Activated naive CD4-positive, alpha-beta T cell treated with anti-CD3 and anti-CD28 coated beads, Interleukin-2, amount 10 ng/mL, durations not matched to agents 7 days and 5 days (primary cell): Measurements from ENCODE around the gene ERN2.

Experiments used
- CTCF ChIA-PET: fragments of 350-600 bp; sonication (Branson Sonifier 250); formaldehyde crosslinking; loops from one replicate; lab custom pipeline; 2021; ENCODE audit warnings: antibody characterized with exemption; lab: Charles Lee
- DNase-seq: peaks from one replicate; pipeline ENCODE4 v3.0.0-alpha.2; 2020
- H3K27ac Mint-ChIP-seq: one replicate; pipeline ENCODE4 v1.8.0; 2021; ENCODE audit warnings: mild to moderate bottlenecking, moderate library complexity, mixed read lengths
- H3K27me3 Mint-ChIP-seq: one replicate; pipeline ENCODE4 v1.8.0; 2021; ENCODE audit warnings: mild to moderate bottlenecking, mixed read lengths
- H3K36me3 Mint-ChIP-seq: one replicate; pipeline ENCODE4 v1.8.0; 2021; ENCODE audit warnings: mixed read lengths
- H3K4me1 Mint-ChIP-seq: one replicate; pipeline ENCODE4 v1.8.0; 2021; ENCODE audit warnings: mixed read lengths
- H3K4me3 Mint-ChIP-seq: one replicate; pipeline ENCODE4 v1.8.0; 2021; ENCODE audit warnings: mild to moderate bottlenecking, moderate library complexity, mixed read lengths
- H3K9me3 Mint-ChIP-seq: one replicate; pipeline ENCODE4 v1.8.0; 2021; ENCODE audit warnings: mixed read lengths

Gene ERN2

DNA sequence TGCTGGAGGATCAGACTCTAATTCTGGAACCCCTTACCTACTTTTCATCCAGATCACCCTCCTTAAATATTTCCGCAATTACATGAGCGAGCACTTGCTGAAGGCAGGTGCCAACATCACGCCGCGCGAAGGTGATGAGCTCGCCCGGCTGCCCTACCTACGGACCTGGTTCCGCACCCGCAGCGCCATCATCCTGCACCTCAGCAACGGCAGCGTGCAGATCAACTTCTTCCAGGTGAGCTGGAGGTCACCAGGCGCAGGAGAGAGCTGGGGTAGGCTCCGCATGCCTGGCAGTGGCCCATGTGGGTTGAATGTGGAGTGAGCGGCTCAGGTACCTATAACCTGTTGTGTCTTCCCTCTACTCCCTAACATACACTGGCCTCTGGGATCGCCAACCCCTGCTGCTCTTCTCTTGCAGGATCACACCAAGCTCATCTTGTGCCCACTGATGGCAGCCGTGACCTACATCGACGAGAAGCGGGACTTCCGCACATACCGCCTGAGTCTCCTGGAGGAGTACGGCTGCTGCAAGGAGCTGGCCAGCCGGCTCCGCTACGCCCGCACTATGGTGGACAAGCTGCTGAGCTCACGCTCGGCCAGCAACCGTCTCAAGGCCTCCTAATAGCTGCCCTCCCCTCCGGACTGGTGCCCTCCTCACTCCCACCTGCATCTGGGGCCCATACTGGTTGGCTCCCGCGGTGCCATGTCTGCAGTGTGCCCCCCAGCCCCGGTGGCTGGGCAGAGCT is 23.4 kb downstream of the ERN2 start:
- peaks cover 3% of the 10 kb centered on the region for H3K27me3 Mint-ChIP-seq

DNA sequence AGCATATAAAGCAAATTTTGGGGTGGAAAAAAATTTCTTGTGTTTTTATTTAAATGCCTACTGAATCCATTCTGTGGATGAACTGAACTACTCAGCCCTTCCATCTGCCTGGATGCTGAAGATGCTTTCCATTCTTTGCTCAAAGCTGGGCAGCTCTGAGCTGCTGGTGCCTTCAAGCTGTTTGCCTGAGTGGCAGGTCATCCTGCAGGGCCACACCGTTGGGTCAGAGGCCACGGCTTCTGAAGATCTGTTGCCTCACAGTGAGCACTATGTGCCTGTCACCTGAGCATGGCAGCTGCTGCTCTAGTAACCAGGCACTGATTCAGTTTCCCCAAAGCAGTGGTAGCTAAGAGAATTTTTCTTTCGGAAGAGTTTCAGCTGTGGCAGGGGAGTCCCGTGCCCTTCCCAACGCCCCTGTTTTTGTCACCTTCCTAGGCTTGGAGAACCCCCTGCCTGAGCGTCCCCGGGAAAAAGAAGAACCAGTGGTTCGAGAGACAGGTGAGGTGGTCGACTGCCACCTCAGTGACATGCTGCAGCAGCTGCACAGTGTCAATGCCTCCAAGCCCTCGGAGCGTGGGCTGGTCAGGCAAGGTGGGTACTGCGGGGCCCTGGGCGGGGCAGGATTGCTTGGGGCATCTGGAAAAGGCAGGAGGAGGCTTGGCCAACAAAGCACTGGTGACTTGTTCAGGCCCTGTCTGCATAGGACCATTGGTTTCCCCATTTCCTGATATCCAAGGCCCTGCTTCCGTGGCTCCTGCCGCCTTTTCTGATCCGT is 25.8 kb downstream of the ERN2 start:
- CTCF ChIA-PET, result no interaction called here
- no peak overlapping the region for H3K27ac Mint-ChIP-seq
- H3K27me3 Mint-ChIP-seq, result no peaks in the 10 kb centered on the region
- peaks cover 7% of the 10 kb centered on the region for H3K4me1 Mint-ChIP-seq
- no peak overlapping the region for H3K4me3 Mint-ChIP-seq
- peaks cover 64% of the 10 kb centered on the region for H3K36me3 Mint-ChIP-seq
- H3K9me3 Mint-ChIP-seq, result no peaks in the 10 kb centered on the region
- DNase-seq, result no peak

More for the DNA sequence above, 23.4 kb downstream of the ERN2 start:
- no peaks in the 10 kb centered on the region for H3K9me3 Mint-ChIP-seq
- CTCF ChIA-PET, result no interaction called here
- H3K4me3 Mint-ChIP-seq, result no peak overlapping the region
- DNase-seq, result no peak
- no peak overlapping the region for H3K27ac Mint-ChIP-seq
- H3K4me1 Mint-ChIP-seq, result peaks cover 5% of the 10 kb centered on the region
- peaks cover 47% of the 10 kb centered on the region for H3K36me3 Mint-ChIP-seq

- Mint-ChIP-seq H3K9me3 (no peaks in the 10 kb centered on the region), H3K4me3 (no peak overlapping the region), H3K27ac (no peak overlapping the region), H3K27me3 (no peaks in the 10 kb centered on the region), H3K36me3 (peaks cover 71% of the 10 kb centered on the region), H3K4me1 (peaks cover 34% of the 10 kb centered on the region)
- CTCF ChIA-PET, result interaction anchor here (1.6 kb wide), 1 partner anchor 327 kb away, joined by 3 read pairs; no protein-coding TSS in a partner anchor
- DNase-seq, result no peak
Measured at GRCh38 chr16:23683487-23683886, 29.5 kb downstream of the ERN2 start.

GRCh38 chr16:23682181-23682580 is 30.8 kb downstream of the ERN2 start:
- H3K27ac Mint-ChIP-seq, result peak overlapping the region; percentile 6
- peaks cover 61% of the 10 kb centered on the region for H3K36me3 Mint-ChIP-seq
- H3K4me1 Mint-ChIP-seq, result peaks cover 42% of the 10 kb centered on the region
- H3K4me3 Mint-ChIP-seq, result no peak overlapping the region
- CTCF ChIA-PET, result interaction anchor here (1.6 kb wide), 1 partner anchor 328 kb away, joined by 3 read pairs; no protein-coding TSS in a partner anchor
- no peak for DNase-seq
- no peaks in the 10 kb centered on the region for H3K9me3 Mint-ChIP-seq
- no peaks in the 10 kb centered on the region for H3K27me3 Mint-ChIP-seq

DNA sequence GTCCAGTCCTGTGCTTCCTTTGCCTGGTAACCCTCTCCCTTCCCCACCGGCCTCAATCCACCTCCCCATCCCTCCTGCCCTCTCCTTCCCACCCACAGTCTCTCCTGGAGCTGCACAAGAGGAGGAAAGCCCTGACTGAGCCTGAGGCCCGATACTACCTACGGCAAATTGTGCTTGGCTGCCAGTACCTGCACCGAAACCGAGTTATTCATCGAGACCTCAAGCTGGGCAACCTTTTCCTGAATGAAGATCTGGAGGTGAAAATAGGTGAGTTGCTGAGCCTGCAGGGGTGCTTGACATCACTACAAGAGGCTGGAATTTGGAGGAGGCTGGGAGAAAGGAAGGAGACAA is 33.1 kb downstream of the ERN2 start:
- H3K36me3 Mint-ChIP-seq, result peaks cover 47% of the 10 kb centered on the region
- no peaks in the 10 kb centered on the region for H3K27me3 Mint-ChIP-seq
- H3K4me1 Mint-ChIP-seq, result peaks cover 42% of the 10 kb centered on the region
- H3K4me3 Mint-ChIP-seq, result peak overlapping the region; percentile 97
- DNase-seq, result no peak
- H3K9me3 Mint-ChIP-seq, result no peaks in the 10 kb centered on the region
- CTCF ChIA-PET, result interaction anchor here (1.2 kb wide), 1 partner anchor 50 kb away, joined by 3 read pairs; no protein-coding TSS in a partner anchor
- H3K27ac Mint-ChIP-seq, result no peak overlapping the region

DNA sequence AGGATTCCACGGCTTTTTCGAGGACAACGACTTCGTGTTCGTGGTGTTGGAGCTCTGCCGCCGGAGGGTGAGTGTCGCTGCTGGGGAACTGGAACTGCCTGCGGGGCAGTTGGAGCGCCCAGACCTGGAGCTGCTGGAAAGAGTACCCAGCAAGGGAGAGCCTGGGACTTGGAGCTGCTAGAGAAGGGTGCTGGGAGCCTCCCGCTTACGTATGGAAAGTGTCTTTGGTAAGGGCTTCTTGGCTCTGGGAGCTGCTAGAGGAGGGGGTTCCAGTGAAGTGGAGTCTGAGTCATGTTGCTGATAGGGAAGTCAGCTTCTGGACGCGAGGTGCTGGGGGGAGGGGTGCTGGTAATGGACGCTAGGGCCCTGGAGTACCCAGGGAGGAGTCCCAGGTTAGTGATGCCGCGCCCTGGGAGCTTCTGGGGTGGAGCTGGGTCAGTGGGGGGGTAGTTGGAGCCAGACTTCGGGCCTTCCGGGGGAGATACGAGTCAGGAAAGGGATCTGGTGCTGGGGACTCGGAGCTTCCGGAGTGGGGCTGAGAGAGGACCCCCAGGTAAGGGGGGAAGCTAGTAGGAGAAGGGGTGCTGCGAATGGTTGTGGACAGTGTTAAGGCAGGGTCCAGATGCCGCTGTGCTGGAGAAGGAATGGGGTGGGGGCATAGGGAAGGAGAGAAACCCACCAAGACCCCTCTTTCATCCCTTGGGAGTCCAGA is 33.6 kb downstream of the ERN2 start:
- peak; percentile 49 for DNase-seq
- CTCF ChIA-PET, result interaction anchor here (1.2 to 2.0 kb wide), 2 partner anchors 9 to 50 kb away, joined by 3 to 6 read pairs; no protein-coding TSS in a partner anchor
- no peaks in the 10 kb centered on the region for H3K9me3 Mint-ChIP-seq
- H3K4me3 Mint-ChIP-seq, result peak overlapping the region; percentile 97
- peaks cover 46% of the 10 kb centered on the region for H3K36me3 Mint-ChIP-seq
- H3K27ac Mint-ChIP-seq, result peak overlapping the region; percentile 80
- no peaks in the 10 kb centered on the region for H3K27me3 Mint-ChIP-seq
- peaks cover 42% of the 10 kb centered on the region for H3K4me1 Mint-ChIP-seq

DNA sequence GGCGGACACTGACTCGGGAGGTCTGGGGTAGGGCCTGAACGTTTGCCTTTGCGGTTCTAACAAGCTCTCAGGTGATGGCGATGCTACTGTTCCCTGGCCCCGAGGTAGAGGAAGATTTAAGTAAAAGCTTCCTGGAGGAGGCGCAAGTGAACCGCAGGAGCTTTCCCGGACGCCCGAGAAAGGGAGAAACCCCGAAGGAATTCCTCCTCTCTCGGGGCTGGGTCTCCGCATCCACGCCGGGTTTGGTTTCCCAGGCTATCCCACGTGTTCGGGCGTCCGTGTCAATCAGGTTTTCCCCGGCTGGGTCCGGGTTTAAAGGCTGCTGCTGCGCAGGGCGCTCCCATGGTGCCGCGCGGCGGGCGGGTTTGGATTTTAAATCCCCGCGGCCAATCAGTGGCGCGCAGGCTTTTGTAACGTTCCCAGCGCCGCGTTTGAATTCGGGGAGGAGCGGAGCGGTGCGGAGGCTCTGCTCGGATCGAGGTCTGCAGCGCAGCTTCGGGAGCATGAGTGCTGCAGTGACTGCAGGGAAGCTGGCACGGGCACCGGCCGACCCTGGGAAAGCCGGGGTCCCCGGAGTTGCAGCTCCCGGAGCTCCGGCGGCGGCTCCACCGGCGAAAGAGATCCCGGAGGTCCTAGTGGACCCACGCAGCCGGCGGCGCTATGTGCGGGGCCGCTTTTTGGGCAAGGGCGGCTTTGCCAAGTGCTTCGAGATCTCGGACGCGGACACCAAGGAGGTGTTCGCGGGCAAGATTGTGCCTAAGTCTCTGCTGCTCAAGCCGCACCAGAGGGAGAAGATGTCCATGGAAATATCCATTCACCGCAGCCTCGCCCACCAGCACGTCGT is 34.4 kb downstream of the ERN2 start, which contains the start of gene PLK1:
Gene PLK1, plus strand, starts transcription at position 460 of the 844 bp plus-strand sequence. Its CDS starts 44 bp downstream, at position 504.
- Mint-ChIP-seq H3K9me3 (no peaks in the 10 kb centered on the region), H3K27ac (peak within 1 kb of the TSS; percentile 80), H3K4me1 (peaks cover 39% of the 10 kb centered on the region), H3K4me3 (peak within 1 kb of the TSS; percentile 97), H3K27me3 (no peaks in the 10 kb centered on the region), H3K36me3 (peaks cover 43% of the 10 kb centered on the region)
- peak; percentile 93 for DNase-seq
- CTCF ChIA-PET, result interaction anchor here (0.5 to 2.0 kb wide), 4 partner anchors 9 to 227 kb away, joined by 3 to 6 read pairs (median 4); no protein-coding TSS in a partner anchor

DNA sequence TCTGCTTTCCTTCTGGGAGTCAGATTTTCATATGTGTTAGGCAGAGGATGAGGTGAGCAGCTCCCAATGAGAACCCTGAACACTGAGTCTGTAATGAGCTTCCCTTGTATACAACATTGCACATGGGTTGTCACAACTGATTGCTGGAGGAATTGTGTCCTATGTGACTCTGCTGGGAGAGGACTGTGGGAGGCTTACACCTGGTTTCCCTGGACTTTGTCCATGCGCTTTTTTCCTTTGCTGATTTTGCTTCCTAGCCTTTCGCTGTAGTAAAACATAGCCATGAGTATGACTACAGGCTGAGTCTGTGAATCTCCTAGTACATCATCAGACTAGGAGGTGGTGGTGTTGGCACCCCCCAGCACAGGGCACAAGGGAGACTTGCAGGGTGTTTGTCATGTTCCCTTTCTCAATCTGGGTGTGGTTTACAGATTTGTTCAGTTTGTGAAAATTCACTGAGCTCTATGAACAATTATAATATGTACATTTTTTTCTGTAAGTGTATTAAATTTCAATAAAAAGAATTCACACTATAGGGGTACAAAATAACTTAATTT is 36.0 kb downstream of the ERN2 start:
- H3K9me3 Mint-ChIP-seq, result no peaks in the 10 kb centered on the region
- H3K27me3 Mint-ChIP-seq, result no peaks in the 10 kb centered on the region
- H3K4me3 Mint-ChIP-seq, result peak overlapping the region; percentile 97
- no peak for DNase-seq
- no peak overlapping the region for H3K27ac Mint-ChIP-seq
- CTCF ChIA-PET, result no interaction called here
- H3K36me3 Mint-ChIP-seq, result peaks cover 33% of the 10 kb centered on the region
- H3K4me1 Mint-ChIP-seq, result peaks cover 34% of the 10 kb centered on the region

DNA sequence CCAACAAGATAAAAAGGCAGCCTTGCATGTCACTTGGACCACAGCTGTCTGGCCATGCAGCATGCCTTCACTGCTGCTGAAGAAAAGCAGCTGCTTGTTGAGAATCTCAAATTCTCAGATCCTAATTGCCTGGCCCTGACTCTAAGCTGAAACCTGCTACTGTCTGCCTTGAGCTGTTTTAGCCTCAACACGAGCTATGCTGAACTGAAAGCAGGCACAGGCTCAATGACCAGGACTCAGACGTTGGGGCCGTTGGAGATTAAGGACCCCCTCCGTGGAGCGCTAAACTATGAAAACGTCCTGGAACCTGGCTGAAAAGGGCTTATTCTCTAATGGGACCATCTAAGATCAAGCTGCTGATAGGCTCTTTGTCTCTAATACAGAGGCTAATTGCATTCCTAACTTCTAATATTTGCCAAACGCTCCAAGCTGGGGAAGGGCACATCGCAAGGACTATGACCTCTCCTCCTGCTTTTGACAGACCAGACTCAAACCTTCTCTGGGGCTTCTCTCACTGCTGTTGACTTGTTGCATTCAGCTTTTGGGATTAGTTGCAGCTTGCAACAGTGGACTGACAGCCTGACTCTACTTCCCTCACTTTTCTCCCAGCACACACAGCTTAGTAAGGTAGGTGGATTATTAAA is 38.9 kb downstream of the ERN2 start:
- CTCF ChIA-PET, result no interaction called here
- no peak overlapping the region for H3K4me3 Mint-ChIP-seq

DNA sequence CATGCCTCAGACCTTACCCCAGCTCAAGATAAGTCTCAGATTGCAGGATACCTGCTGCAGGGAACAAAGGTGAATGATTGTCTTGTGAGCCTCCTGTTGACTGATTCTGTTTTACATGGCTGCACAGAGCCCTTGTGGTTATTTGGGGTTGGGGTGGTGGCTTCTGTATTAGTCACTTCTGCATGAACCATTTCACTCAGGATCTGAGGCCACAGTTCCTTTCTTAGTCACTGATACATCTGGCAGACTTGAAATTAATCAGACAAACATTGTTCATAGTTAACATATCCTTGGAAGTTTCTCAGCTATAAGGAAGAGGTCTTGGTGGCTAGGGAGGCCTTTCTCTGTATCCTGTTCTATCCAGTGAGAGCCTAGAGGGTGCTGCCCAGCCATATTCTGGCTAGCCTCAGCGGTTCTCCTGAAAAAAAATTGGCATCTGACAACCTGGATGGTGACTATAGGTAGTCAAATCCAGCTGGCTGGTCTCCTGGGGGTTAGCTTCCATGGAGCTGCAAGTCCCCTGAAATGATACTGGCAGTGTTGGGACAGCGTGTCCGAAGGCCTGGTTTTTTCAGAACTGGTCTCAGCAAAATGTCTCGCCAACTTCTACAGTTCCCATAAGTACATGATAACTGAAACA is 42.8 kb downstream of the ERN2 start:
- CTCF ChIA-PET, result interaction anchor here (0.7 to 1.4 kb wide), 3 partner anchors 8 to 39 kb away, joined by 3 to 6 read pairs (median 3); partner anchors contain the start of gene PLK1
- Mint-ChIP-seq H3K4me1 (peaks cover 15% of the 10 kb centered on the region), H3K4me3 (no peak overlapping the region), H3K36me3 (peaks cover 53% of the 10 kb centered on the region), H3K9me3 (no peaks in the 10 kb centered on the region), H3K27me3 (no peaks in the 10 kb centered on the region), H3K27ac (no peak overlapping the region)
- peak; percentile 52 for DNase-seq

More for the DNA sequence above, 38.9 kb downstream of the ERN2 start:
- no peak for DNase-seq
- Mint-ChIP-seq H3K36me3 (peaks cover 24% of the 10 kb centered on the region), H3K4me1 (peaks cover 22% of the 10 kb centered on the region), H3K27me3 (no peaks in the 10 kb centered on the region), H3K9me3 (no peaks in the 10 kb centered on the region), H3K27ac (no peak overlapping the region)

- CTCF ChIA-PET, result interaction anchor here (1.4 kb wide), 1 partner anchor 10 kb away, joined by 3 read pairs; no protein-coding TSS in a partner anchor
- peaks cover 55% of the 10 kb centered on the region for H3K36me3 Mint-ChIP-seq
Measured at GRCh38 chr16:23668873-23669272, 44.1 kb downstream of the ERN2 start.

GRCh38 chr16:23668225-23668624 is 44.8 kb downstream of the ERN2 start:
- CTCF ChIA-PET, result no interaction called here
- Mint-ChIP-seq H3K4me1 (peaks cover 15% of the 10 kb centered on the region), H3K27ac (no peak overlapping the region)

More at GRCh38 chr16:23668873-23669272, 44.1 kb downstream of the ERN2 start:
- Mint-ChIP-seq H3K9me3 (no peaks in the 10 kb centered on the region), H3K4me3 (no peak overlapping the region), H3K4me1 (peaks cover 15% of the 10 kb centered on the region), H3K27me3 (no peaks in the 10 kb centered on the region), H3K27ac (no peak overlapping the region)
- no peak for DNase-seq

More at GRCh38 chr16:23668225-23668624, 44.8 kb downstream of the ERN2 start:
- H3K9me3 Mint-ChIP-seq, result no peaks in the 10 kb centered on the region
- peaks cover 58% of the 10 kb centered on the region for H3K36me3 Mint-ChIP-seq
- no peak for DNase-seq
- no peaks in the 10 kb centered on the region for H3K27me3 Mint-ChIP-seq
- H3K4me3 Mint-ChIP-seq, result no peak overlapping the region
